Measurements from ENCODE around the gene SCMH1.

The SCMH1 gene

DNA sequence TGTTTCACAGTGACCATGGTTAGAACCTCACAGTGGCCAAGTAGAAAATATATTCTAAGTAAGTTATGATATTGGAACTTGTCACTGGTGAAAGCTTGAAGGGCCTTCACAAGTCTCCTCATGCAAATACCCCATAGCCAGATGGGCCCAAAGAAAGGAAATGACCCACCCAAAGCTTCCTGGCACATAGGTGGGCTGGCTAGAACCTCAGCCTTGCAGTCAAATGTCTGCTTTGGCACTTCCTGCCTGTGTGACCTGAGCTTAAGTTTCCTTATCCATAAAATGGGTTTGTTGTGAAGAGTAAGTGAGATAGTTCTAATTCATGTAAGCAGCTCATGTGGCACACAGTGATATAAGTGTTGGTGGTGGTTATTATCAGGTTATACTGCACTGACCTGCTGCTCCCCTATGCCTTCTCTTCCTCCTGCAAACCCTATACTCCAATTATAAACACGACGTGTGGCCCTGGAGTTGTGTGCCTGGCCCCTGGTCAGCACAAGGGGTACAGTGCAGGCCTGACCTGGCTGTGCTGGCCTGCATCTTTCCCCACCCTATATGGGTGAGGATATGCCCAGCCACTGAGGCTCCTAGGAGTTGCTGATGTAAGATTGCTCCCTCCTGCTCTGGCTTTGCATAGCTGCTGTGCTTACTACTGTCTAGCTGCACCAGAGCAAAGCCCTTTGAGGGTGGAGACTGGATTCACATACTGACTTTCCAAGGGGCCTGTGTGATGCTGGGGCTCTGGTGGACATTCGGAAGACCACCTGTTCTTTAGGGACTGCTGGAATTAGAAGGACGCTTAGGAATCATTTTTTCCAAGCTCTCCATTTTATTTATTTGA lies 215.9 kb downstream of the SCMH1 start:
- H3K4me1 ChIP-seq (ENCODE audit: control insufficient read depth, insufficient read depth, low read length), result peaks cover 6% of the 10 kb centered on the region
- H3K27me3 ChIP-seq (ENCODE audit: control insufficient read depth, insufficient read depth, low read length), result no peaks in the 10 kb centered on the region
- H3K9ac ChIP-seq (ENCODE audit: low read length), result no peak overlapping the region
- no peaks in the 10 kb centered on the region for H3K36me3 ChIP-seq (ENCODE audit: control insufficient read depth, insufficient read depth, low read length)
- H3K9me3 ChIP-seq (ENCODE audit: control insufficient read depth, low read length), result no peaks in the 10 kb centered on the region
- no peak overlapping the region for H3K4me3 ChIP-seq (ENCODE audit: low read length)

DNA sequence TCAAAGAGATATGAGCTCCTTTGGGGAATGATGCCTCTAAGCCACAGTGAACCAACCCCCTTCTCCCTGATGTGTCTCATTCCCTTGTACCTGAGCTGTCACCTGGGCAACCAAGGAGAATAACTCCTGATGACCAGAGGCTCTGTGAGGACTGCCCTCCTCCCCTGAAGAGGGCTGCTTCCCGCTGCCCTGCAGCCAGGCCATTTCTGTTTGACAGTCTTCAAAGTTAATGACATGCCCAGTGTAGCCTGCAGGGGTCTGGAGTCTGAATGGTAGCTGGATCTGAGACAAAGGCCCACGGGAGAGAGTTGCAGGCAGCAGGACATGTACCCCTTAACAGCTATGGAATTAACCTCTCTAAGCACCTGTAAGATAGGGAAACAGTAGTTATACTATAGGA lies 217.2 kb downstream of the SCMH1 start:
- Histone ChIP-seq H3K9me3 (ENCODE audit: control insufficient read depth, low read length) (no peaks in the 10 kb centered on the region), H3K9ac (ENCODE audit: low read length) (no peak overlapping the region), H3K36me3 (ENCODE audit: control insufficient read depth, insufficient read depth, low read length) (no peaks in the 10 kb centered on the region), H3K27me3 (ENCODE audit: control insufficient read depth, insufficient read depth, low read length) (no peaks in the 10 kb centered on the region), H3K4me3 (ENCODE audit: low read length) (no peak overlapping the region), H3K4me1 (ENCODE audit: control insufficient read depth, insufficient read depth, low read length) (peaks cover 17% of the 10 kb centered on the region)

DNA sequence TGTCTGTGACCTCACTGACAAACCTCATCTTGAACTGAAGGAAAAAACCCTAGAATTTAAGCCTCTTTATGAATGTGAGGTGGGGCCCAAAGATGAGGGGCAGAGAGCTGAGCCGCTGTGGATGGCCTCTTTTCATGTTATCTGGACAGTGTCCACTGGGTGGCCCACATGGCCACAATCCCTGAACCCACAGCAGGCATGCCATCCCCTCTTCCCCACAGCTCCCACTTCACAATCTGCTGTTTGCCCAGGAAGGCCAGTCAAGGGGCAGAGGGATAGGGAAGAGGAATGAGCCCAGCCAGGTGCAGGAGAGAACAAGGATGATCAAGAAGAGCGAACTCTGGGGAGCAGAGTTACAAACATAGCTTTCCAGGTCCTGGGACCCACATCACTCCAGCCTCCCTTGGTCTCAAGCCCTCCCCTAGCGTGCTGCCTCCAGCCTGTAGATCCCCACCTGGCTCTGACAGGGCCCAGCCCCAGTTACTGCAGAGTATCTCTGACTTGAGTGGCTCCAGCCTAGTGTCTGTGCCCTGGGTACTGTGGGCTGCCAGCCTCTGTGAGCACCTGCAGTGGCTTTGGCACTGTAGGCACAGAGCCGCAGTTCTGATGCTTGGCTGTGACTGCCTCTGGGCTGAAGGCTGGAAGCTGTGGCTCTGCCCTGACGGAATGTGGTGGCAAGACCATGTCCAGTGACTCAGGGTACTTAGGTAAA lies 218.7 kb downstream of the SCMH1 start:
- H3K4me3 ChIP-seq (ENCODE audit: low read length), result no peak overlapping the region
- peaks cover 17% of the 10 kb centered on the region for H3K4me1 ChIP-seq (ENCODE audit: control insufficient read depth, insufficient read depth, low read length)
- H3K36me3 ChIP-seq (ENCODE audit: control insufficient read depth, insufficient read depth, low read length), result no peaks in the 10 kb centered on the region
- no peak overlapping the region for H3K9ac ChIP-seq (ENCODE audit: low read length)
- H3K9me3 ChIP-seq (ENCODE audit: control insufficient read depth, low read length), result no peaks in the 10 kb centered on the region
- H3K27me3 ChIP-seq (ENCODE audit: control insufficient read depth, insufficient read depth, low read length), result no peaks in the 10 kb centered on the region

DNA sequence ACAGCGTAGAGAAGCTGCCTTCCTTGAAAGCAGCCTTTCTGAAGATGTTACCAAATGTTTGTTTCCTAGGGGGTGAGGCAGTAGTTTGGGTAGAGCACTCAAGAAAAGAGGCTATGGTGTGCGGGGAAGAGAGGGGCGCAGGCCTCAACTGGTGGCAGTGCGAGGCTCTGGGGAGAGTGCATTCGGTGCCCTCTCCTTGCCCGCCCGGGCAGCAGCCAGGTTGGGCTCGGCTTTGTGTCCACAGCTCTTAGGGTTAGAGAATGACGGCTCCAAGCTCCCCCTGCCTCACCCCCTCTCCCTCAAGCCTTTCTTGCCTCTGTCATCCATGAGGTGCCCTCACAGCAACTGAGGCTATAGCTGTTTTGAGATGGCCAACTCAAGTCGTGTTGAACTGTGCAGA lies 219.7 kb downstream of the SCMH1 start:
- Histone ChIP-seq H3K36me3 (ENCODE audit: control insufficient read depth, insufficient read depth, low read length) (no peaks in the 10 kb centered on the region), H3K9me3 (ENCODE audit: control insufficient read depth, low read length) (no peaks in the 10 kb centered on the region), H3K27me3 (ENCODE audit: control insufficient read depth, insufficient read depth, low read length) (no peaks in the 10 kb centered on the region), H3K4me1 (ENCODE audit: control insufficient read depth, insufficient read depth, low read length) (peaks cover 17% of the 10 kb centered on the region), H3K9ac (ENCODE audit: low read length) (no peak overlapping the region), H3K4me3 (ENCODE audit: low read length) (no peak overlapping the region)

DNA sequence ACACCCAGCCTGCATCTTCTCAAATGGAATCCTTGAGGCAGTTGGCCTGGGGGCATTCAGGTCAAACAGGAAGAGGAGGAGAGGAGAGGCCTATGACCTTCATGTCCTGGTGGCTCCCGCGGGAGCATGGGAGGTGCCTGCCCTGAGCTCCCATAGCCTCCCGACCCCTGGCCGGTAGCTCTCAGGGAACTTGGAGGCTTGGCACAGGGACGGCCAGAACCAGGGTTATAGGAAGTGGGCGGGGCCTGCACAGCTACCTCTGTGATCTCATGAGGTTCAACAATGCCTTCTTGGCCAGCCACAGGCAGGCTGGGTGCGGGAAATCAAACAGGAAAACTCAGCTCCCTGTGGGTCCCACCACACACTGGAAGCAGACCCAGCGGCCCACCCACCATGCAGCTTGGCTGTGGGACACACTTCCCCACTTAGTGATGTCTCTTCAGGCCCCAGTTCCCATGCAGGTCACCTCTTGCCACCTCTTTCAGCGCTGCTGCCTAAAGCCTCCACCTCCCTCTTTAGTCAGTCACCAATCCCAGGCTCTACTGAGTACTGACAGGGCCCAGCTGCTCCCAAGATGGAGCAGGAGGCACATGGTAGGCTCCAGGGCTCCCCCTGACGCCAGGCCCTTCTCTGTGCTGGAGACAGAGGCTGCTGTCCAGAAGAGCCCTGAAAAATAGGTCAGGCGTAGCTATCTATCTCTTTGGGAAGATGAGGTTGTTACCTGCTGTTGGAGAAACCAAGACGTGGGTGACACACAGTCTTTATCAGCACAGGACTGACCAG lies 220.4 kb downstream of the SCMH1 start, which contains the start of gene SLFNL1:
Gene SLFNL1, minus strand, starts transcription at position 200 of the 783 bp plus-strand sequence. CDS start 1,065 bp downstream, outside the sequence.
- no peak within 1 kb of the TSS for H3K4me3 ChIP-seq (ENCODE audit: low read length)
- no peaks in the 10 kb centered on the region for H3K27me3 ChIP-seq (ENCODE audit: control insufficient read depth, insufficient read depth, low read length)
- H3K9ac ChIP-seq (ENCODE audit: low read length), result no peak within 1 kb of the TSS
- no peaks in the 10 kb centered on the region for H3K9me3 ChIP-seq (ENCODE audit: control insufficient read depth, low read length)
- no peaks in the 10 kb centered on the region for H3K36me3 ChIP-seq (ENCODE audit: control insufficient read depth, insufficient read depth, low read length)
- H3K4me1 ChIP-seq (ENCODE audit: control insufficient read depth, insufficient read depth, low read length), result peaks cover 17% of the 10 kb centered on the region

DNA sequence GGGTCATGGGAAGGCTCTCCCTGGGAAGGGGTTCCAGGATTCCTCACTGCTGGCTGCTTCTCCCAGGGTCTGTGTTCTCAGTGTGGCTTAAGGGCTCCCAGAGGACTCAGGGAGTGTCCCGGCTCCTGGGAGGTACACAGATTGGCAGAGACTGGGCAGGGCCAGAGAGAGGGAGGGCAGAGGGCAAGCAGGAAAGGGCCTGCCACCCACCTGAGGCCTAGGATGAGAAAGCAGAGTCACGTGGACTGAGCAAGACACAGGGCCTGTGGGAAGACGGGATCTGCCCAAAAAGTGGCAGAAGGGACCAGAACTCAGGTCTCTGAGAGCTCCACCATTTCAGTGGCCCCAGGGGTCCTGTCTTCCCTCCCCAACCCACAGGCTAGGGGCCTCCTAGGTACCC lies 221.5 kb downstream of the SCMH1 start:
- H3K27me3 ChIP-seq (ENCODE audit: control insufficient read depth, insufficient read depth, low read length), result no peaks in the 10 kb centered on the region

DNA sequence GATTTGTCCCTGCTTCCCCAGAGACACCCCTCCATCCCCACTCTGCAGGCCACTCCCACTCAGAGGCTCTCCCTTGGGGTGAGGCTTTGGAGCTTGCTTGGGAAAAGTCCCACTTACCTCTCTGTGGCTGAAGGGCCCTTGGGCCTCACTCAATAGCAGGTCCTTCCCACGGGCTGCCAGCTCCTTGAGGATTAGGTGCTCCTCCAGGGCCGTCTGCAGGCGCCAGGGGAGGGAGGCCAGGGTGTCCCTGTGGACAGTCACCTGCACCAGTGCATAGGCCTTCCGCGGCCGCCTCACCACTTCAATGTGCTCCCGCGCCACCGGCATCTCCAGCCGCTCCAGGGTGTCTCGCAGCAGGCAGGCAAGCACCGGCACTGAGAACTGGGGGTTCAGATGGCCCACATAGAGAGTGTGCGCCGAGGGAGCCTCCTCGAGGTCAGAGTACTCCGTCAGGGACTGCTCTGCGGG lies 222.0 kb downstream of the SCMH1 start:
- Histone ChIP-seq H3K9me3 (ENCODE audit: control insufficient read depth, low read length) (no peaks in the 10 kb centered on the region), H3K4me3 (ENCODE audit: low read length) (no peak overlapping the region), H3K36me3 (ENCODE audit: control insufficient read depth, insufficient read depth, low read length) (no peaks in the 10 kb centered on the region), H3K27me3 (ENCODE audit: control insufficient read depth, insufficient read depth, low read length) (no peaks in the 10 kb centered on the region), H3K9ac (ENCODE audit: low read length) (no peak overlapping the region), H3K4me1 (ENCODE audit: control insufficient read depth, insufficient read depth, low read length) (peaks cover 17% of the 10 kb centered on the region)

More for the DNA sequence above, 221.5 kb downstream of the SCMH1 start:
- Histone ChIP-seq H3K4me3 (ENCODE audit: low read length) (no peak overlapping the region), H3K9ac (ENCODE audit: low read length) (no peak overlapping the region), H3K4me1 (ENCODE audit: control insufficient read depth, insufficient read depth, low read length) (peaks cover 17% of the 10 kb centered on the region), H3K36me3 (ENCODE audit: control insufficient read depth, insufficient read depth, low read length) (no peaks in the 10 kb centered on the region), H3K9me3 (ENCODE audit: control insufficient read depth, low read length) (no peaks in the 10 kb centered on the region)

DNA sequence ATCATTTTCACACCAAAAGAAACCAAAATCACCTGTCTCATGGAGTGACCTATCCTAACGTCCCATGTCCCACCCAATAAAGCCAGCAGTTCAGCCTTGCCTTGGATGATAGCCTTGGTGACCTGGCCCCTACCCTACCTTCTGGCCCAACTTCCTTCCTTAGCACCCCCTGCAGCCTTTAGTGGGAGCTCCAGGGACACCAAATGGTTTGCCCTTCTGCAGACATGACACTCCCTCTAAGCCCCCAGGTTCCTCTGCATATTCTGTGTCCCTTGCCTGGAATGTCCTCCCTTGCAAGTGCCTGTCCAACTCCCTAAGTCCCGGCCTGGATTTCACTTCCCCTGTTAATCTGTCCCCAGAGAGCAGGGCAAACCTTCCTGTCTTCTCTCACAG lies 222.8 kb downstream of the SCMH1 start:
- no peaks in the 10 kb centered on the region for H3K27me3 ChIP-seq (ENCODE audit: control insufficient read depth, insufficient read depth, low read length)

DNA sequence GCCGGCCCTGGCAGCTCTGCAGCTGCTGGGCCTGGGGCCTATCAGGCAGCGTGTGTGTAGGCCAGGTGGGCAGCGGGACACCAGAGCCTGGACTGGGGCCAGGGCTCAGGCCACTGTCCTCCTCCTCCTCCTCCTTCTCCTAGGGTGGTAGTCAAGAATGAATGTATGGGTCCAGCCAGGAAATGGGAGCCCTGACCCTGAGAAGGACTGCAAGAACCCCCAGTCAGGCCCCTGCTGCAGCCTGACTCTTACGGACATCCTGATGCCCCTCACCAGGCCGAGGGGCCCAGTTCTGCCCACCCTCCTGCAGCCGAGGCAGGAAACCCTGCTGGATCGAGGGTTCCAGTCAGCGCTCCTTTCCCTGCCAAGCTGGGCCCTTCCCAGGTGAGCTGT lies 224.1 kb downstream of the SCMH1 start:
- no peak overlapping the region for H3K4me3 ChIP-seq (ENCODE audit: low read length)
- no peak overlapping the region for H3K9ac ChIP-seq (ENCODE audit: low read length)
- H3K4me1 ChIP-seq (ENCODE audit: control insufficient read depth, insufficient read depth, low read length), result peaks cover 17% of the 10 kb centered on the region
- no peaks in the 10 kb centered on the region for H3K36me3 ChIP-seq (ENCODE audit: control insufficient read depth, insufficient read depth, low read length)
- H3K9me3 ChIP-seq (ENCODE audit: control insufficient read depth, low read length), result no peaks in the 10 kb centered on the region
- H3K27me3 ChIP-seq (ENCODE audit: control insufficient read depth, insufficient read depth, low read length), result no peaks in the 10 kb centered on the region

More for the DNA sequence above, 222.8 kb downstream of the SCMH1 start:
- H3K4me1 ChIP-seq (ENCODE audit: control insufficient read depth, insufficient read depth, low read length), result peaks cover 17% of the 10 kb centered on the region
- no peaks in the 10 kb centered on the region for H3K9me3 ChIP-seq (ENCODE audit: control insufficient read depth, low read length)
- no peaks in the 10 kb centered on the region for H3K36me3 ChIP-seq (ENCODE audit: control insufficient read depth, insufficient read depth, low read length)
- no peak overlapping the region for H3K9ac ChIP-seq (ENCODE audit: low read length)
- no peak overlapping the region for H3K4me3 ChIP-seq (ENCODE audit: low read length)

DNA sequence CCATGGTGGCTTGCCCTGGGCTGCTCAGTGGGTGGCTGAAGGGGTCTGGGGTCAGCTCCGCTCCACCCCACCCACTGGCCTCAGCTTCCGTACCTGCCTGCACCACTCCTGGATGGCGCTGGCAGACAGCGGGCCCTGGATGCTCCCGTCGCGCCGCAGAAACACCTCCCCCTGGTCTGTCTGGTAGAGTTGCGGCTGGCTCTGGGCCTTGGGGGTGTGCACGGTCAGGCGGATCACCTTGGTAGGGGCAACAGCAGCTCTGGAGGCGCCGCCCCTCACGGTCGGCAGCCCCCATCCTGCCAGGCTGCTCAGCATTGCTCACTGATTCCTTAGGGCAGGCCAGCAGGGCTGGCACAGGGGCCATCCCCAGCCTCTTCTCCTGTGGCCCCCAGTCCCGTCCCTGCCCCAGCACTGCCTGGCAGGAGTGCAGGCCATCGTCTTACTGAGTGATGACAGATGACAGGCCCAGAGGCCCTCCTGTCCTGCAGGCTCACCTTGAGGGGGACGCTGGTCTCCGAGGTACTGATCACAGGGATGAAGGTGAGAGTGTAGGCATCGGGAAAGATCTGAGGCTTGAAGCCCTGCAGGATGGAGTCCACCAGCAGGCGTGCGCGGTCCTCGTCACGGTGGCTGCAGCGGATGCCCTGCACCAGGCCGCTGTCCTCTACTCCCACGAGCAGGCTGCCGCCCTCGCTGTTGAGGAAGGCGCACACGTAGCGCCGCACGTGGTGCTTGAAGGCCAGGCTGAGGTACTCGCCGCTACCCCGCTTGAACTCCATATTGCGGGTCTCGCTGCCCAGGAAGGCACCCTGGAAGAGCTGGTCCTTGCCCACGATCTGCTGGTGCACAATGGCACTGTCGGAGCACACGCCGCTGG lies 224.7 kb downstream of the SCMH1 start:
- Histone ChIP-seq H3K9ac (ENCODE audit: low read length) (no peak overlapping the region), H3K9me3 (ENCODE audit: control insufficient read depth, low read length) (no peaks in the 10 kb centered on the region), H3K27me3 (ENCODE audit: control insufficient read depth, insufficient read depth, low read length) (no peaks in the 10 kb centered on the region), H3K36me3 (ENCODE audit: control insufficient read depth, insufficient read depth, low read length) (no peaks in the 10 kb centered on the region), H3K4me1 (ENCODE audit: control insufficient read depth, insufficient read depth, low read length) (peaks cover 17% of the 10 kb centered on the region), H3K4me3 (ENCODE audit: low read length) (no peak overlapping the region)

DNA sequence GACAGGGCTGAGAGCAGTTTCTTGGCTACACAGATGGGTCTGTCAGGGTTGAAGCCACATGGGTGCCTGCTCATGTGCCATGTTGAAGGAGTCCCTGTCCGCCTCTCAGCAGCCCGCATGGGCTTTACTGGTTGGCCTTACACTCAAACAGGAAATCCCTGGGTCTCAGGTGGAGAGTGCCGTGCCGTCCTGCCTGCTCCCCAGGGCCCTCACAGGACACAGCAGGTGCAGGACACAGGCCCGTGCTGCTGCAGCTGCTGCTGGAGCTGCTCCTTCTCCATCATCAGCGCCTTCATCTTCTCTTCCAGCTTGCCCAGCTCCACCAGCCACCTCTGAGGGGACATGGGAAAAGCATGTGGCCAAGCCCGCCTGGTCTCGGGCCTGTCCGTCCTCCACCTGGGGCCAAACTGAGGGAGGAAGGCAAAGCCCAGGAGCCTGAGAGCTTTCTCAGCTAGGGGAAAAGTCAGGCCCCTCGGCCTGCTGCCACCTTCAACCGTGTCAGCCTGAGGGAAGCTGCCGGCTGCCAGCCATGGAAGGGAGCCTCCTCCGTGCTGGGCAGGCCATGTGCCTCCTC lies 226.1 kb downstream of the SCMH1 start:
- H3K36me3 ChIP-seq (ENCODE audit: control insufficient read depth, insufficient read depth, low read length), result no peaks in the 10 kb centered on the region
- H3K27me3 ChIP-seq (ENCODE audit: control insufficient read depth, insufficient read depth, low read length), result no peaks in the 10 kb centered on the region
- peaks cover 9% of the 10 kb centered on the region for H3K4me1 ChIP-seq (ENCODE audit: control insufficient read depth, insufficient read depth, low read length)
- H3K9ac ChIP-seq (ENCODE audit: low read length), result no peak overlapping the region
- H3K9me3 ChIP-seq (ENCODE audit: control insufficient read depth, low read length), result no peaks in the 10 kb centered on the region
- no peak overlapping the region for H3K4me3 ChIP-seq (ENCODE audit: low read length)

Measured in mucosa of stomach (tissue), 1 donor.